Urothelium cell line (cell line): ENCODE measurements around the gene ST8SIA3.

ENCODE experiments used
- DNase-seq: peaks from one replicate; pipeline ENCODE4 v3.0.0; 2011; ENCODE audit warnings: low spot score, mixed read lengths
- FAIRE-seq: peaks from 2 replicates; lab custom pipeline; 2011; peaks lifted over from hg19 to GRCh38; lab: Jason Lieb, UNC

ST8SIA3 gene, protein sequence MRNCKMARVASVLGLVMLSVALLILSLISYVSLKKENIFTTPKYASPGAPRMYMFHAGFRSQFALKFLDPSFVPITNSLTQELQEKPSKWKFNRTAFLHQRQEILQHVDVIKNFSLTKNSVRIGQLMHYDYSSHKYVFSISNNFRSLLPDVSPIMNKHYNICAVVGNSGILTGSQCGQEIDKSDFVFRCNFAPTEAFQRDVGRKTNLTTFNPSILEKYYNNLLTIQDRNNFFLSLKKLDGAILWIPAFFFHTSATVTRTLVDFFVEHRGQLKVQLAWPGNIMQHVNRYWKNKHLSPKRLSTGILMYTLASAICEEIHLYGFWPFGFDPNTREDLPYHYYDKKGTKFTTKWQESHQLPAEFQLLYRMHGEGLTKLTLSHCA

DNA sequence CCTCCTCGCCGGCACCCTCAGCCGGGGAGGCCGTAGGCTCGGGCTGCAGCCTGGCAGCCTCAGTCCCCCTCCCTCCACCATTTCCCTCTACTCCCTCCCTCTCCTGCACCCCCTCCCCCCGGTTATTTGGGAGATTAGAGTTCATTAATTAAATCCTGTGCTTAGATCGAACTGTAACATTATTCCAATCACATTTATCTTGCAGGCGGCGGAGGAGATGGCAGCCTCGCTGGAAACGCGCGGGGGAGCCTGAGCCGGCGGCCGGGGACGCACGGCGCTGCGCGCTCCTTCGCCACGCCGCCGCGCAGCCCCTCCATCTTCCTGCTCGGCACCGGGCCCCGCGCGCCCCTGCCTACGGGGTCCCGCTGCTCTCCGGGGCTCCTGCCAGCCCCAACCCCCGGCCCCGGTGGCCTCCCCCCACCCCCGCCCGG lies at the start of gene ST8SIA3:
TSS of gene ST8SIA3 (plus strand) at position 287 of the 431 bp plus-strand sequence. CDS start 290 bp downstream, outside the sequence.
- FAIRE-seq (no peak), DNase-seq (no peak)

GRCh38 chr18:57311472-57311871 lies 40.9 kb upstream of the ST8SIA3 start:
- DNase-seq = no peak
- no peak for FAIRE-seq

GRCh38 chr18:57312346-57313144 lies 39.8 kb upstream of the ST8SIA3 start:
- DNase-seq = no peak
- FAIRE-seq = no peak

- FAIRE-seq (no peak), DNase-seq (no peak)
Measured at GRCh38 chr18:57320603-57321002, 31.8 kb upstream of the ST8SIA3 start.

DNA sequence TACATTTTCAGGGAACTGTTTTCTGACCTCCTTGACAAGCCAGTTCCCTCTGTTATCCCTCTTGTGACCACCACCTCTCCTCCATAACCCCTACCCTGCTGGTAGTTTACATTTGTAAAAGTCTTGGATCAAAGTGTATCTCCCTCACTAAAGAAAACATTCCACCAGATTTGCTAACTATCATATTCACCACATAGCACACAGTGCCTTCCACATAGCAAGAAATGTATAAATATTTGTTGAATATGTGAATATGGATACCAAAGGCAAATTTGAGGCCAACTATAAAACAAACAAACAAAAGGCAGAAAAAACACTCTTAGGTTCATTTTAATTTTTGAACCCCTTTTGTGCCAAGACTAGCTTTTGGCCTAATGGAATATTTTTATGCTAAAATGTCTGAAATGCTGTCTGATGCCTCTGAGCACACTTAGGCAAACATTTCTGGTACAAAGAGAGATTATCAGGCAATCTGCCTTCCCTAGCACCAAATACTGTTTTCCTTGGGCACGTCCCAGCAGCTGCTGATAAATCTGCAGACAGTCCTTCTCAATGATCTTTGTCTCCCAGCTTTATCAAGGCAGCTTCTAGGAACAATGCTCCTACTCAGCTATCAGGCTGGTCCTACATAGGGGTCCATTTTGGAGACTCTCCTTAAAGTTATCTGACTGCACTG lies 26.7 kb upstream of the ST8SIA3 start:
- FAIRE-seq = no peak
- DNase-seq = no peak

- DNase-seq (no peak), FAIRE-seq (no peak)
Measured at GRCh38 chr18:57326718-57327323, 25.5 kb upstream of the ST8SIA3 start.

- DNase-seq (no peak), FAIRE-seq (no peak)
Measured at GRCh38 chr18:57328665-57329064, 23.7 kb upstream of the ST8SIA3 start.

GRCh38 chr18:57329856-57330255 lies 22.5 kb upstream of the ST8SIA3 start:
- DNase-seq (no peak), FAIRE-seq (no peak)

GRCh38 chr18:57331718-57332117 lies 20.6 kb upstream of the ST8SIA3 start:
- DNase-seq (no peak), FAIRE-seq (no peak)

- no peak for DNase-seq
- no peak for FAIRE-seq
Measured at GRCh38 chr18:57333940-57334339, 18.4 kb upstream of the ST8SIA3 start.

- DNase-seq = no peak
Measured at GRCh38 chr18:57334383-57334782, 18.0 kb upstream of the ST8SIA3 start.

DNA sequence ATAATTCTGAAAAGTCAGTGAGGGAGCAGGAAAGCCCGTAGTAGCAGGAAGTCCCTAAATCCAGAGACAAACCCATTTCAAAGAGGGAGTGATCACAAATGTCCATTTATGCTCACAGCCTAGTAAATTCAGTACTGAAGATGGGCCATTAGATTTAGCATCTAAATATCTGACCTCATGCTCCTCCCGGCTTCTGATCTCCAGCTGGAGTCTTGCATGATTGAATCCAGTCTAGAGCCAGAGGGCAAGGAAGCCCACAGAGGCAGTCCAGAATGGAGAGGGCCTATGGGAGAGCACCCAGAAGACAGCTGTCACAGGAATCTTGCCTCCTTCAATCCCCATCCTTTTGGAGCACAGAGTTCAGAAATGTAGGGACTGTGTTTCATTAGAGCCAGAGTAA lies 16.0 kb upstream of the ST8SIA3 start:
- FAIRE-seq = no peak

More at GRCh38 chr18:57334383-57334782, 18.0 kb upstream of the ST8SIA3 start:
- no peak for FAIRE-seq

GRCh38 chr18:57337890-57338289 lies 14.5 kb upstream of the ST8SIA3 start:
- FAIRE-seq (no peak), DNase-seq (no peak)

More for the DNA sequence above, 16.0 kb upstream of the ST8SIA3 start:
- no peak for DNase-seq

DNA sequence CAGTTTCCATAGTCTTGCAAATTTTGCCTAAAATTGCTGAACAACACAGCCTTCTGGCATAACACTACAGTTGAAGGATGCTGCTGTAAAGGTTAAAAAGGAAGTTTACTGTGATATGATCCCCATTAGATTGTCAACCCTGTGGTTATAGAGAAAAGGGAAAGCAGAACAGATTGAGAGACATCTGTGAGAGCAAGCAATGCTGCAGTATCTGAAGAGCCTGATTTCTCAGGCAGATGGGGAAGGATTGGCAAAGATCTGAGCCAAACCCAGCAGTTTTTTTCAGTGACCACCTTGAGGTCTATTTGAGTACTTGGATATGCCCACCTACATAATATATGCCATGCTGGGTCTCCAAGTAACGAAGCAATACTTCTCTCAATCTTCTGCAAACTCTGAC lies 8.5 kb upstream of the ST8SIA3 start:
- no peak for FAIRE-seq
- DNase-seq = no peak

DNA sequence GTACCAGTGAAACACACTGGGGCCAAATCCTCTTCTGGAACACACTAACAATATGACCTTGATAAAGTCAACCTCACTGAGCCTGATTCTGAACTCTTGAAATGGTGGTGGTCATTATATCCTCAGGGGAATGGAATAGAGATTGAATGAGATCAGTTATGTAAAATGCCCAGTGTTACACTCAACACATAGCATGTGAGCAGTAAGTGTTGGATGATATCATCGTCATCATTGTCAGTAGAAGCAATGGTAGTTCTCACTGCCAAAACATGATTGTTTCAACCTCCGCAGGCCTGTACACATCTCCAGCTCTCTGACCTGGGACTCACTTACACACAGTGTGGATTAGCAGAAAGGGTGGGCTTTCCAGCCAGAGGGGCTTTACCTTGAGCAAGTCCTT lies 5.5 kb upstream of the ST8SIA3 start:
- DNase-seq = no peak
- FAIRE-seq = no peak

DNA sequence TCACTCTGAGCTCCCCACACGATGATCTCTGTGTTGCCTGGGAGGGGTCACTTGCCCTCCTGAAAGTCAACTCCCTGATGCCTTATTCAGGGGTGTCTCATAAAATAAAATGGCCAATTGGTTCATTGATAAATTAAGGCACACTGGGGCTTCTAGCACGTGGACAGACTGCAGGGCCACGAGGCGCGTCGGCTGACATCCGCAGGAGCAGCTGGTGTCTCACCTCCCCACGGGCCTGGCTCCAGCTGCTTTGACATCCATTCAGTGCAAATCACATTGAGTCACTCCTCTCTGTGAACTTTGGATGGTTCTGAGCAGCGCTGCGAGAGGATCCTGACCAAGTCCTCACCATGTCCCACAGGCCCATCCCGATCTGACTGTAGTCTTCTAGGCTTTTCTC lies 4.6 kb upstream of the ST8SIA3 start:
- no peak for FAIRE-seq

GRCh38 chr18:57352761-57353136 lies 392 bp downstream of the ST8SIA3 start:
- DNase-seq = no peak
- no peak for FAIRE-seq

More for the DNA sequence above, 4.6 kb upstream of the ST8SIA3 start:
- DNase-seq = no peak

- no peak for FAIRE-seq
Measured at GRCh38 chr18:57353137-57353939, 981 bp downstream of the ST8SIA3 start.

DNA sequence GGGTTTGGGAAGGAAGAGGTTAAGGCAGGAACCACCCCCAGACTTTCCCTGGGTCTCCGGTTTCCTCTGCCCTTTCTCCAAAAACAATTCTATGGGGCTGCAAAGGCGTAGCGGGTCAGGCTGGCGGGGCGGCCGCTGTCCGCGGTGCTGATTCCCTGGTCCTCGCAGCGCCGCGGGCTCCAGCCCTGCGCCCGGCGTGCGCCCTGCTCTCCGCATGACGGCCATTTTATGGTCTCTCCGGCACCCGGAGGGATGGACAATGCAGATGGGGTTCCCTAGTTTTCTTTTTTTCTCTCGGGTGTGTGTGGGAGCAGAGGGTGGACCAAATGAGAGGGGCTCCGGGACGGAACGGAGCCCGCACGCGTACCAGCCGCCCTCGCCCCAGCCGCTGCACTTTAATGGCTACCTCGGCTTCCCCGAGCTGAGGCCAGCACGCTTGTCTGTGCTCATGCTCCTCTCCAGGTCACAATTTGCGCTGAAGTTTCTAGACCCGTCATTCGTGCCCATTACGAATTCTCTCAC lies 1.6 kb downstream of the ST8SIA3 start:
- DNase-seq = peak; percentile 70

More at GRCh38 chr18:57353137-57353939, 981 bp downstream of the ST8SIA3 start:
- DNase-seq = no peak

DNA sequence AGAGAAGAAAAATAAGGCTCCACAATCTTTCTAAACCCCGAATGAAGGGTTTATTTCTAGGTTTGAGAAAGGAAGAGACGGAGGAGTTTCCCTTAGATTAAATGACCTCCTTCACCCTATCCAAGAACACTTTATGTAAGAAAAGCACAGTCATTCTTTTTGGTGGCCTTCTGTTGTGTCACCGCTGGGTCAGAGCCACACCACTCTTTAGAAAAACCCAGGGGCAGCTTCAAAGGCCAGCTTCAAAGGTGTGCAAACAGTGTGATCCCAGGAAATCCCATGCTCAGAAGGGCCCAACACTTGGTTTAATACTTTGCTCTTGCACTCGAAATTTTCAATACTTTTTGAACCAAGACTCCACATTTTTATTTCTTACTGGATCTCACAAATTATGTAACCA lies 7.1 kb downstream of the ST8SIA3 start:
- DNase-seq = no peak
- no peak for FAIRE-seq

More for the DNA sequence above, 1.6 kb downstream of the ST8SIA3 start:
- FAIRE-seq = no peak
